Occipital lobe (tissue), 2 donors: Measurements from ENCODE around the gene BCL2L15. TPM values are rescaled to one million over a fixed set of nuclear protein-coding genes. Genes with fewer than 3 reads are reported as not detected.
"Not testable (repeated sequence)": the region's sequence is repeated elsewhere in the genome, so short reads cannot be mapped to it uniquely, and the experiment has no call there.

ENCODE experiments used
- DNase-seq: peaks from one replicate; lab custom pipeline; 2025; lab: John Stamatoyannopoulos, UW
- total RNA-seq: library from RNA; depleted of rRNA; stranded (reverse); fragments of >200 nt; gene quantifications from one replicate; pipeline ENCODE4 v1.2.3, GENCODE V29; 2014

Gene BCL2L15
- total RNA-seq, 1 donor from 2014 or later, result 1.4 TPM

GRCh38 chr1:113872219-113872935 is 15.0 kb downstream of the BCL2L15 start:
- DNase-seq, result no peak

GRCh38 chr1:113871597-113872113 is 15.7 kb downstream of the BCL2L15 start, which contains the start of gene PTPN22:
Gene PTPN22, minus strand, starts transcription at chr1:113871712.
- no peak for DNase-seq

GRCh38 chr1:113870778-113871177 is 16.6 kb downstream of the BCL2L15 start:
- no peak for DNase-seq

GRCh38 chr1:113868387-113869083 is 18.8 kb downstream of the BCL2L15 start:
- DNase-seq, result no peak

GRCh38 chr1:113861641-113862040 is 25.7 kb downstream of the BCL2L15 start:
- no peak for DNase-seq

- DNase-seq, result no peak
Observed at GRCh38 chr1:113860891-113861290, 26.5 kb downstream of the BCL2L15 start.

GRCh38 chr1:113859478-113860175 is 27.8 kb downstream of the BCL2L15 start:
- no peak for DNase-seq

- DNase-seq, result no peak
Observed at GRCh38 chr1:113858982-113859381, 28.4 kb downstream of the BCL2L15 start.

GRCh38 chr1:113858418-113858817 is 29.0 kb downstream of the BCL2L15 start:
- DNase-seq, result no peak

GRCh38 chr1:113857776-113858175 is 29.6 kb downstream of the BCL2L15 start:
- no peak for DNase-seq

- no peak for DNase-seq
Observed at GRCh38 chr1:113856401-113856790, 31.0 kb downstream of the BCL2L15 start.

GRCh38 chr1:113855630-113856400 is 31.6 kb downstream of the BCL2L15 start:
- DNase-seq, result no peak

GRCh38 chr1:113854234-113854633 is 33.1 kb downstream of the BCL2L15 start:
- no peak for DNase-seq

GRCh38 chr1:113852694-113853093 is 34.7 kb downstream of the BCL2L15 start:
- not testable (repeated sequence) for DNase-seq

- no peak for DNase-seq
Observed at GRCh38 chr1:113850127-113850796, 37.1 kb downstream of the BCL2L15 start.

GRCh38 chr1:113849072-113849471 is 38.3 kb downstream of the BCL2L15 start:
- DNase-seq, result no peak

GRCh38 chr1:113846391-113847035 is 40.9 kb downstream of the BCL2L15 start:
- no peak for DNase-seq

GRCh38 chr1:113836534-113836933 is 50.8 kb downstream of the BCL2L15 start:
- no peak for DNase-seq

- no peak for DNase-seq
Observed at GRCh38 chr1:113835686-113836290, 51.6 kb downstream of the BCL2L15 start.

- no peak for DNase-seq
Observed at GRCh38 chr1:113834716-113835115, 52.7 kb downstream of the BCL2L15 start.
